Measurements from ENCODE around the gene PCNX3.
"Not testable (repeated sequence)": the region's sequence is repeated elsewhere in the genome, so short reads cannot be mapped to it uniquely, and the experiment has no call there.

The PCNX3 gene

GRCh38 chr11:65653229-65654225 lies 38.0 kb downstream of the PCNX3 start:
- DNase-seq (ENCODE audit: low read depth in 2 of 2) = no peak

GRCh38 chr11:65654375-65655349 lies 39.1 kb downstream of the PCNX3 start:
- DNase-seq (ENCODE audit: low read depth in 2 of 2) = no peak

GRCh38 chr11:65655570-65656332 lies 40.2 kb downstream of the PCNX3 start:
- DNase-seq (ENCODE audit: low read depth in 2 of 2) = no peak

GRCh38 chr11:65657426-65657825 lies 41.9 kb downstream of the PCNX3 start:
- DNase-seq (ENCODE audit: low read depth in 2 of 2) = no peak

- DNase-seq (ENCODE audit: low read depth in 2 of 2) = no peak
Observed at GRCh38 chr11:65658174-65659021, 42.8 kb downstream of the PCNX3 start.

- DNase-seq (ENCODE audit: low read depth in 2 of 2) = no peak
Observed at GRCh38 chr11:65660038-65660437, 44.5 kb downstream of the PCNX3 start.

- not testable (repeated sequence) for DNase-seq (ENCODE audit: low read depth in 2 of 2)
Observed at GRCh38 chr11:65660908-65661307, 45.3 kb downstream of the PCNX3 start.

GRCh38 chr11:65661599-65662246 lies 46.1 kb downstream of the PCNX3 start:
- DNase-seq (ENCODE audit: low read depth in 2 of 2) = no peak

GRCh38 chr11:65662247-65662798 lies 46.7 kb downstream of the PCNX3 start:
- peak in 1 of 2 donors; percentile 44 for DNase-seq (ENCODE audit: low read depth in 2 of 2)

GRCh38 chr11:65662799-65663638 lies 47.4 kb downstream of the PCNX3 start, which contains the start of gene RELA:
Gene RELA, minus strand, starts transcription at chr11:65662916. Its CDS starts 84 bp downstream, at chr11:65662832.
- DNase-seq (ENCODE audit: low read depth in 2 of 2) = peak; percentile 88

- peak in 1 of 2 donors; percentile 46 for DNase-seq (ENCODE audit: low read depth in 2 of 2)
Observed at GRCh38 chr11:65663639-65664200, 48.1 kb downstream of the PCNX3 start.

- no peak for DNase-seq (ENCODE audit: low read depth in 2 of 2)
Observed at GRCh38 chr11:65672180-65672860, 56.7 kb downstream of the PCNX3 start.

- no peak for DNase-seq (ENCODE audit: low read depth in 2 of 2)
Observed at GRCh38 chr11:65672982-65673381, 57.4 kb downstream of the PCNX3 start.

GRCh38 chr11:65680192-65680743 lies 64.7 kb downstream of the PCNX3 start:
- DNase-seq (ENCODE audit: low read depth in 2 of 2) = no peak

GRCh38 chr11:65683480-65683879 lies 67.9 kb downstream of the PCNX3 start:
- not testable (repeated sequence) for DNase-seq (ENCODE audit: low read depth in 2 of 2)

GRCh38 chr11:65685981-65686380 lies 70.4 kb downstream of the PCNX3 start:
- no peak for DNase-seq (ENCODE audit: low read depth in 2 of 2)
